BJ (cell line): ENCODE data around the gene CARHSP1. TPM values are rescaled to one million over a fixed set of nuclear protein-coding genes. Genes with fewer than 3 reads are reported as not detected.
A peak's percentile ranks its signal among the peaks of the same experiment; 100 is the strongest.
"Not testable (repeated sequence)": the region's sequence is repeated elsewhere in the genome, so short reads cannot be mapped to it uniquely, and the experiment has no call there.

Experiments used
- CTCF ChIA-PET: fragments of 350-600 bp; formaldehyde crosslinking; extraction: SDS; loops from one replicate; lab custom pipeline; 2021; ENCODE audit warnings: antibody characterized with exemption, inconsistent platforms; lab: Yijun Ruan, JAX
- POLR2A ChIA-PET: fragments of 300-600 bp; sonication (Branson Sonifier 250); formaldehyde crosslinking; extraction: SDS; loops from one replicate; lab custom pipeline; 2021; ENCODE audit warnings: antibody characterized with exemption; lab: Charles Lee
- DNase-seq: peaks from one replicate; pipeline ENCODE4 v3.0.0-alpha.2; 2011; ENCODE audit warnings: low read depth
- H3K27me3 ChIP-seq: 2 replicates; pipeline ENCODE4 v1.6.0; 2011; ENCODE audit warnings: low read length; ENCODE audit not compliant: control insufficient read depth, insufficient read depth
- H3K36me3 ChIP-seq: 2 replicates; pipeline ENCODE4 v1.5.1; 2011; ENCODE audit warnings: low read length; ENCODE audit not compliant: control insufficient read depth, insufficient read depth
- H3K4me3 ChIP-seq: 2 replicates; pipeline ENCODE4 v1.5.1; 2011; ENCODE audit warnings: low read depth, mild to moderate bottlenecking, control low read depth, low read length
- polyA plus RNA-seq: library from polyadenylated mRNA; depleted of rRNA; stranded (reverse); fragments of >200 nt; gene quantifications from 2 replicates; pipeline ENCODE4 v1.2.3, GENCODE V29; 2011
- TF ChIP-seq, protein P1 (sequence below): IDR thresholded peaks from 2 replicates; pipeline ENCODE4 v1.5.1; 2011; ENCODE audit warnings: low read depth, mild to moderate bottlenecking, control low read depth, inconsistent platforms, low read length, moderate library complexity; ENCODE audit not compliant: insufficient read depth

CARHSP1 gene
- polyA plus RNA-seq, 1 experiment: 119 TPM

DNA sequence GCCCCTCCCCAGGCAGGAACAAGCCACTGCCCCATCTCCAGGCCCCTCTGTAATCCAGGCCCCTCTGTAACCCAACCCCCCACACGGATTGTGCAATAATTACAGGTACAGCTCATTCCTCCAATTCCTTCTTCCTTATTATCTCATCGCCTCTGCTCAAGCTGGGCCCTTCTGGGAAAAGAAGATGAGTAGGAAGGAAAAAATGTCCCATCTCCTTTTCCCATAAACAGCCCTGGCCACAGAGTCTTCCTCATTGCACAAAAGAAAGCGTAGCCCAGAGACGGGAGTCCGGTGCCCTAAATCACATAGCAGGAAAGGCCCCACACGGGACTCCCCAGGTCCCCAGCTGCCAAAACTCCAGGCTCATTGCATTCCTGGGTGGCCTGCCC is 9.7 kb upstream of the CARHSP1 start:
- DNase-seq: peak; percentile 53
- Histone ChIP-seq H3K36me3 (no peaks in the 10 kb centered on the region), H3K4me3 (no peak overlapping the region), H3K27me3 (no peaks in the 10 kb centered on the region)
- ChIA-PET POLR2A (no interaction called here), CTCF (interaction anchor here (0.6 to 4.3 kb wide), 5 partner anchors 12 to 130 kb away, joined by 3 to 24 read pairs (median 3); no protein-coding TSS in a partner anchor)
- TF ChIP-seq, protein P1, sequence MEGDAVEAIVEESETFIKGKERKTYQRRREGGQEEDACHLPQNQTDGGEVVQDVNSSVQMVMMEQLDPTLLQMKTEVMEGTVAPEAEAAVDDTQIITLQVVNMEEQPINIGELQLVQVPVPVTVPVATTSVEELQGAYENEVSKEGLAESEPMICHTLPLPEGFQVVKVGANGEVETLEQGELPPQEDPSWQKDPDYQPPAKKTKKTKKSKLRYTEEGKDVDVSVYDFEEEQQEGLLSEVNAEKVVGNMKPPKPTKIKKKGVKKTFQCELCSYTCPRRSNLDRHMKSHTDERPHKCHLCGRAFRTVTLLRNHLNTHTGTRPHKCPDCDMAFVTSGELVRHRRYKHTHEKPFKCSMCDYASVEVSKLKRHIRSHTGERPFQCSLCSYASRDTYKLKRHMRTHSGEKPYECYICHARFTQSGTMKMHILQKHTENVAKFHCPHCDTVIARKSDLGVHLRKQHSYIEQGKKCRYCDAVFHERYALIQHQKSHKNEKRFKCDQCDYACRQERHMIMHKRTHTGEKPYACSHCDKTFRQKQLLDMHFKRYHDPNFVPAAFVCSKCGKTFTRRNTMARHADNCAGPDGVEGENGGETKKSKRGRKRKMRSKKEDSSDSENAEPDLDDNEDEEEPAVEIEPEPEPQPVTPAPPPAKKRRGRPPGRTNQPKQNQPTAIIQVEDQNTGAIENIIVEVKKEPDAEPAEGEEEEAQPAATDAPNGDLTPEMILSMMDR: no peak

DNA sequence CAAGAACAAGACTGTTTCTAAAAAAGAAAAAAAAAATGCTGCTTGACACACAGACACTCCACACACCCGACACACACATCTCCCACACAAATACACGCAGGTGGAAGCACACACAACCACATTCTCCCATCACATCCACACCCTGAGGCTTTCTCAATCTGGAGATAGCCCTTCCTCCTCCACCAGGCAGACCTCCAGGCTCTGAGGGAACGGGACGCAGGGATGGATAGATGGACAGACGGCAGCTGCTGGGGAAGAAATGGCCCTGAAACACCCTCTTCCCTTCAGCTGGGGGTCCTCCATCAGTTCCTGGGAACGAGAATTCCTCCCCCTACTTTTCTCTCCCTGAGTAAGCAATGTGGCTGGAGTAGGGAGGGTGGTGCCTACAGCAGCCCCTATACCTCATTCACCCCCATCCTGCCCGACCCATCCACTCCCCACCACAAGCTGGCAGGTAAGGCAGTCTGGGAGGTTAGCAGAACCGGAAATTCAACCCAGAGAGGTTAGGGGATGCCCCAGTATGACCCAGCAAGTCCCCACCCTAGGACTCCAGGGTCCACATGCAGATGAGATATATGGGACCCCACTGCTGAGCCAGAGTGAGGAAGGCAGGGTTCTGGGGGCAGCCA is 9.2 kb upstream of the CARHSP1 start:
- Histone ChIP-seq H3K36me3 (no peaks in the 10 kb centered on the region), H3K27me3 (no peaks in the 10 kb centered on the region), H3K4me3 (no peak overlapping the region)
- no peak for DNase-seq
- TF ChIP-seq, protein P1: no peak
- POLR2A ChIA-PET: no interaction called here
- CTCF ChIA-PET: interaction anchor here (0.6 to 4.3 kb wide), 5 partner anchors 12 to 131 kb away, joined by 3 to 24 read pairs (median 3); no protein-coding TSS in a partner anchor

DNA sequence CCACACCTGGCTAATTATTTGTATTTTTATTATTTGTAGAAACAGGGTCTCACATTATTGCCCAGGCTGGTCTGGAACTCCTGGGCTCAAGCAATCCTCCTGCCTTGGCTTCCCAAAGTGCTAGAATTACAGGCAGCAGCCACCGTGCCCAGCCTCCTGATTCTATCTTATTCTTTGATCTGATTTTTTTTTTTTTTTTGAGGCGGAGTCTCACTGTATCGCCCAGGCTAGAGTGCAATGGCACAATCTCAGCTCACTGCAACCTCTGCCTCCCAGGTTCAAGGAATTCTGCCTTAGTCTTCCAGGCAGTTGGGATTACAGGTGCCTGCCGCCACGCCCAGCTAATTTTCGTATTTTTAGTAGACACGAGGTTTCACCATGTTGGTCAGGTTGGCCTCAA is 6.5 kb upstream of the CARHSP1 start:
- CTCF ChIA-PET: not testable (repeated sequence)

DNA sequence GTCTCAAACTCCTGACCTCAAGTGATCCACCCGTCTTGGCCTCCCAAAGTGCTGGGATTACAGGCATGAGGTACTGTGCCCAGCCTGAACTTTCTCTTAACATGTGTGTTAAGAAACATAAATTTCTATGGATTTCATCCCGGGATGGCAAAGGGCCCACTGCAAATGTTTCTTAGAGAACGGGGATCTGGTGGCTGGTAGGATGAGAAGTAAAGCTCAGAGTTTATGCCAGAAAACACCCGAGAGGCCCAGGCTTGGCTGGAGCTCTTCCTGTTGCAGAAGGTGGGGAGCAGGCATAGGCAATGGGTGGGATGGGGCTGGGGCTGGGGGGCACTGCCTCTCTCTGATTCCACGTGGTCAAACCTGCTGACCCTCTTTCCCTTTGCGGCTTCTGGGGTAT is 5.6 kb upstream of the CARHSP1 start:
- ChIA-PET POLR2A (no interaction called here), CTCF (interaction anchor here (0.8 to 1.0 kb wide), 3 partner anchors 24 to 114 kb away, joined by 3 read pairs; no protein-coding TSS in a partner anchor)
- Histone ChIP-seq H3K36me3 (no peaks in the 10 kb centered on the region), H3K27me3 (no peaks in the 10 kb centered on the region), H3K4me3 (no peak overlapping the region)
- TF ChIP-seq, protein P1: no peak
- no peak for DNase-seq

More for the DNA sequence above, 6.5 kb upstream of the CARHSP1 start:
- H3K4me3 ChIP-seq, H3K36me3 ChIP-seq, H3K27me3 ChIP-seq, DNase-seq, POLR2A ChIA-PET: not testable (repeated sequence)

GRCh38 chr16:8873866-8874195 is 5.0 kb upstream of the CARHSP1 start:
- H3K4me3 ChIP-seq, POLR2A ChIA-PET, DNase-seq, H3K36me3 ChIP-seq, H3K27me3 ChIP-seq: not testable (repeated sequence)
- CTCF ChIA-PET: interaction anchor here (0.7 to 1.0 kb wide), 4 partner anchors 24 to 1602 kb away, joined by 3 to 4 read pairs (median 3); no protein-coding TSS in a partner anchor

- no peak overlapping the region for H3K4me3 ChIP-seq
- ChIA-PET CTCF (interaction anchor here (0.7 to 0.8 kb wide), 2 partner anchors 113 to 1603 kb away, joined by 3 to 4 read pairs; no protein-coding TSS in a partner anchor), POLR2A (no interaction called here)
- no peaks in the 10 kb centered on the region for H3K27me3 ChIP-seq
- DNase-seq: no peak
- TF ChIP-seq, protein P1: peak; percentile 14; the same call in 1 of the 2 replicates
- no peaks in the 10 kb centered on the region for H3K36me3 ChIP-seq
These were observed 4.4 kb upstream of the CARHSP1 start for GRCh38 chr16:8872967-8873865.
